NCI-H1417 (cell line): Measurements from ENCODE around the gene BPGM.

ENCODE experiments used
- DNase-seq, 3 experiments: peaks; one replicate each; lab custom pipeline; 2025; lab: John Stamatoyannopoulos, UW

BPGM gene

DNA sequence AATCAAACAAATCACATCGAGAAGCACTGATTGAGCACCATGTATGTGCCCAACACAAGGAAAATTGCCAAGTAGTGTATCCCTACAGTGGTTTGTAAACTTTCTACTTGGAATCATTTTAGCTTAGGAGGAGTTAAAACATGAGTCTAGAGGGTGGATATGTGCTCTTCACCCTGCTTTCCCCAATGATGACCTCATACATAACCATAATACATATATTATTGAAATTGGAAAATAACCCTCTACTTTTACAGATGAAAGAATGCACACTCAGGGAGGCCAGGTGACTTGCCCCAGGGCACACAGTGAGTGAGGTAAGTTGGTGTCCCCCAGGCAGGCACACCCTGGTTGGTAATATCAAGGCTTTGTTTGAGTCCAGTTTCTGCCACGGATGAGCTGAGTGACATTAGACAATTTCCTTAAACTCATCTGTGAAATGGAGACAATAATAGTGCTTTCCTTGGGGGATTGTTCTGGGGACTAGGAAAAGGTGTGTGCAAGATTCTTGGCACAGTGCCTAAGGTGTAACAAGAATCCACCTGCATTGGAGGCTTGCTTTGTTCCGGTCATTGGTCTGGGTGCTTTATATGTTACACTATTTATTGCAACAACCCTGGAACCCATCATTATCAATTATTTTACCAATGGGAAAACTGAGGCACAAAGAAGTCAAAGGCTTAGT, 50.7 kb downstream of the BPGM start:
- peak in 1 of 3 experiments; percentile 17 for DNase-seq

DNA sequence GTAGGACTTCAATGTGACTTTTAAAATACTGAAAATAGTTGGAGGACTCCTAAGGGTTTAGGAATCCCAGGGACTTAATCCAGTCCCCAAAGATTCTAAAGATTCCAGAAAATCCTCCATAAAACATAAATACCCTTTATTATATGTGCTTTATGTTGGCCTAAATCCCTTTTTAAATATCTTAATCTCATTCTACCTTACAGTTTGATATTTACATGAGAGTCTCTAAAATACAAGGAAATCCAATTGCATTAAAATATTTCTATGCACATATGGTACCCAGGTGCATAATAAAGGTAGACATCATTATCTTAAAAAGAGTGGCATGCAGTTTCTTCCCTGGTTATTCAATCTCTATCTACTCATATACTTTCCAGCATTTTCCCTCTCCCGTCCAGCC, 51.8 kb downstream of the BPGM start:
- DNase-seq, result no peak

DNA sequence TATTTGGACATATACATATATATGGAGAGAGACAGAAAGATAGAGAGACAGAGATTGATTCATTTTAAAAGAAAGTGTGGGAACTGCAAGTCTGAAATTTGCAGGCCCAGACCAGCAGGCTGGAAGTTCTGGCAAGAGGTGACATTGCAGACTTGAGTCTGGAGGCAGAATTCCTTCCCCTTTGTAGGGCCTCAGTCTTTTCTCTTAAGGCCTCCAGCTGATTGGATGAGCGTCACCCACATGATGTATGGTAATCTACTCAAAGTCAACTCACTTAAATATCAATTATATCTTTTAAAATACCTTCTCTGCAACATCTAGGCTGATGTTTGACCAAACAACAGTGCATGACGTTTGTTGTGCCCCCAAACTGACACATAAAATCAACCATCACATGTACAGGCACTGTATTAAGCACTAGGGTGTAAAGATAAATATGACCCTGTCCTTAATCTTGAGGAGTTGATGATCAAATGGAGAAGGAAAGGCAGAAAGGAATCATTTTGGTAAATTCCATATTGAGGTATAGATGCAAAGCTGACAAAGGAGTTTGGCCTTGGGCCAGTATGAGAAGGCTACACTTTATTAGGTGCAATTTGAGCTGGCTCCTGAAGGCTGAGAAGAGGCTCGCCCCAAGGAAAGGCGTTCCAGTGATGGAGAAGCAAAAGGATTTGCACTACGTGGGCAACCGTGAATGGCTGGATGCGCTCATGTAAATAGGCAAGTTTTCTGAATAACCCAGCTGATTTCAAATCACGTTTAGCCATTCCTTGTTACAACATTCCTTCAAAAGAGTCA, 52.6 kb downstream of the BPGM start:
- DNase-seq, result peak in 1 of 3 experiments; percentile 28

DNA sequence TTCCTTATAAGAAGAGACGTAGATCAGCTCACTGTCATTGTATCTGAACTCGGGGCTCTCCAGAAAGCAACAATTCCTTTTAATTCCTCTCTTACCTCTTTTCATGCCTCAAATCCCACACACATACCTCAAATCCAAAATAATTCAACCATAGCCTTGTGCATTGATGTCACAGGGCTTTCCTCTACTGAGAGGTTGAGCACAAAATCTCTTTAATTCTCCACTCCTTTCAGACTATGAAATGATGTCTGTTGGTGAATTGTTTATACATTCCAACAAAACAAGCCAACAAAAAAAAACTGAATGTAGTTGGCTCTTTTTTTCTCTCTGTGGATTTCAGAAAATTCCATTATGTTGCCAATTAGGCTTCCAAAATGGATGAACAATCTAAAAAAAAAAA, 53.2 kb downstream of the BPGM start:
- no peak for DNase-seq

DNA sequence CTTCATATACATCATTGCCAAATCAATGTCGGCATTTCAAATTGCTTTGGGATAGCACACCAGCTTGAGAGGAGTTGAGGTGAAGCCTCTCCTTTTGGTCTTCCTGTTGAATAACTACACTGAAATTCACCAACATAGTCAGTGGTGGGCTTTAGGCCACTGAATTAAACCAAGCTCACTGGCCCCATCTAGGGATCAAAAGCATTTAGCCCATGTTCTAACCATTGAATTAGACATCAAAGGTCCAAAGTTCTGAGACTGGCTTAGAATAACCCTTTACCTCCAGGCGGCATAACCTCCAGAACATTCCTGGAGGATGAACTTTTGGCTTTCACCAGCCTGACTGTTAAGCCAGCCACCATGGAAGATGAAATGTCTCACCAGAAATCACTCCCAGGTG, 54.6 kb downstream of the BPGM start:
- peak in 2 of 3 experiments; percentile 4 to 43 for DNase-seq

DNA sequence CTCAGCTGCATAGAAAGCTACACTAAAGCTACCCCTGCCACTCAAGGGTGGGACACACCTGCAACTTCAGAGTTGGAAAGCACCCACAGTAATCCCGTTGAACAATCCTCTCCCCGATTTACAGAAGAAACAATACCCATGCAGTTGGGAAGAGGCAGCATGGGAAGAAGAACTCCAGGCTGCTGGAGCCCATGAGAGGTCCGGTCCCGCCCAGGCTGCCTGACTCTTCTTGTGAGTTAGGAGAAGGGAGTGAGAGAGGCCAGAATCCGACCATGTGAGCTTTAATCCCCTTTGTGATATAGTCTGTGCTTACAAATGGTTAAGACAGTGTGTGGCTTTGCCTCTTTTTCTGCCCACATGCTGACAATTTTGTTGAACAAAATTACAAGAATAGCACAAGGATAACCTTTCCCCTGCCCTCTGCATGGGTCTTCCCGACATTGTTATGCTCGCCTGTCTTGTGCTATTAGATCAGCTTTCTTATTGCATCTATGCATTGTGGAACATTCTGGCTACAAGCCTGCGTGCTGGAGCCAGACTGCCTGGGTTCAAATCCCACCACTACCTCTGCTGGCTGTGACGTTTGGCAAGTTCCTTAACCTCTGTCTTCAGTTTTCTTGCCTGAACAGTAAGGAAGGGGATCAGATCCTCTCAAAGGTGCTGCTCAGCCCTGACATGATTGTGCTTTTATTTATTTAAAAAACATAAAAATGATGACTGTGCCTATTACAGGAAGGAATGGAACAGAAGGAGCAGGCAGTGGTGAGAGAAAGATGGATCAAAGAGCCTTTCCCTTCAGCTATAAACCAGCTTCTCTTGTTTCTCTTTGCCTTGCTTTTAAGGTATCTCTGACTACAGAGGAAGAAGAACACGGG, 56.0 kb downstream of the BPGM start:
- no peak for DNase-seq

DNA sequence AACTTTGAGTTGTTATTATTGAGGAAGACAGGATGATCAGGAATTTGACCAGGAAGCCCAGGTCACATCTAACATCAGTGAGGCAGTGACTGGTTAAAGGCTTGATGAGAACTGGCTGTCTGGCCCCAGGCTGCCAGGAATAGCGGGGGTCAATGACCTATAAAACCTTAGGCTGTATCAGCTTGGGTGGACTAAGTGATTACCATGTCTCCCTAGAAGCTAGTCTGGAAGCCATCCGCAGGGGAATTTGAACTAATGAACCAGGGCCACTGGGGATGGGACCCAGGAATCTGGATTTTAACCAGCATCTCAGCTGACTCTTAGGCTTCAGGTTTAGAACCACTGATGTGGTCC, 56.6 kb downstream of the BPGM start:
- no peak for DNase-seq

DNA sequence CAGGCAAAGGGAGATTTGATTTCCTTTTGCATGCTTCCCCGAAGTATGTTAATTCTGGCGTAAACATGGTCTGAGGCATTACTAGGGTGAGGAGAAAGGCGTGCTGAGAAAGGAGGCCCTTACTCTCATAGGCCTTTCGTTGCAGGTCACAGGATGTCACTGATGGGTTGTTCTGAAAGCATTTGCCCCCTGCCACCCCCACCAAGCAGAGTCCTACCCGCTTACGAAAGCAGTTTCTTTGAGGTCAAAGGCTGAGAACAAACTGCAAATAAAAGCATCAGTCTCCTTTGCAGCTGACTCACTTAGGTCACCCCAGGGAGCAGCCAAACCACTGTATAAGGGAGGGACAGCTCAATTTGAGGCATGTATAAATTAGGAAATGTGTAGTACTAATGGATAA, 57.1 kb downstream of the BPGM start:
- DNase-seq, result peak in 1 of 3 experiments; percentile 47

DNA sequence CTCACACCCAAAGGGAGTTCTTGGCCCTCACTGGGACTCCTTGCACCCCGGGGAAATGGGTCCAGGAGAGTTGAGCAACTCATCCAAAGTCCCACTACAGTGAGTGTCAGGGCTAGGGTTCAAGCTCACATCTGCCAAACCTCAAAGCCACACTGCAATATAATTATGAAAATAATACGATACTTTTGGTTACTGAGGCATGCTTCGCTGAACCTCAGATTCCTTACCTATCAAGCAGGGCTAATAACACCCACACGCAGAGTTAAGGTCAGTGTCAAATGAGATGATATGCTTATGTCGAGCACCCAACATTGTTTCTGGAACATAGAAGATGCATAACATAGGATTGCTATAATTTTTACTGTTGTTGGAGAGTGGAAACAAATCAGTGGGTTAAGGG, 58.2 kb downstream of the BPGM start:
- no peak for DNase-seq

DNA sequence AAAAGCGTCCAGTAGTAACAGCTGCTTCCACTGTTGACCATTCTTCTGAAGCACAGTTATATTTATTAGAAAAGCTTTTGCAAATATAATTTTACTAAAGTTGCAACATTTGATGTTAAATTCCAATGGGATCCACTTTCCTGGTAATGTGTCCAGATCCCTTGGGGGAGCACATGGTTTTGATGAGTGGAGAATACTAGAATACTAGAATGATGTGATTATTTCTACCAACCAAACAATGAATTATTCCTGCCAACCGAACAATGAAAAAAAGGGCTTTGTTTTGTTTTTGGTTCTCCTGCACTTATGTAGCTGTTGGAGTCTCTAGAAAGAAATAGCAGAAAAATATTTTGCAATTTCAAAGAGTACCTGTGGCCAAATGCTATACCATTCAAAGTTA, 59.1 kb downstream of the BPGM start:
- no peak for DNase-seq

DNA sequence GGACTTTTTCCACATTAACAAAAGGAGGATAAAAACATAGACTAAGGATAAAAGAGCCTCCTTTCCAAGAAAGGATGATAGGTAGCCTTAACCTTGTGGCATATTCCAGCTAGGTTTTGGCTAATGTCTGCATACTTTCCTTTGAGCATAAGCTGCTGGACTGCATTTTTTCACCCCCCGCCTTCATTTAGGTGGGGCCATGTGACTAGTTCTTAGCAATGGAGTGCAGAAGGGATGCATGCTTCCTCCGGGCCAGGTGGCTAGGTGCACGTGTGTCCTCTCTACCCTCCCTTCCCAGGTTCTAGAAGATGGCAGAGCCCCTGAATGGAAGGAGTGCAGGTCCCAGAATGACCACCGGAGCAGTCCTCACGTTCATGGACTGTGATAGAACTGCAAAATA, 59.8 kb downstream of the BPGM start:
- DNase-seq, result no peak

DNA sequence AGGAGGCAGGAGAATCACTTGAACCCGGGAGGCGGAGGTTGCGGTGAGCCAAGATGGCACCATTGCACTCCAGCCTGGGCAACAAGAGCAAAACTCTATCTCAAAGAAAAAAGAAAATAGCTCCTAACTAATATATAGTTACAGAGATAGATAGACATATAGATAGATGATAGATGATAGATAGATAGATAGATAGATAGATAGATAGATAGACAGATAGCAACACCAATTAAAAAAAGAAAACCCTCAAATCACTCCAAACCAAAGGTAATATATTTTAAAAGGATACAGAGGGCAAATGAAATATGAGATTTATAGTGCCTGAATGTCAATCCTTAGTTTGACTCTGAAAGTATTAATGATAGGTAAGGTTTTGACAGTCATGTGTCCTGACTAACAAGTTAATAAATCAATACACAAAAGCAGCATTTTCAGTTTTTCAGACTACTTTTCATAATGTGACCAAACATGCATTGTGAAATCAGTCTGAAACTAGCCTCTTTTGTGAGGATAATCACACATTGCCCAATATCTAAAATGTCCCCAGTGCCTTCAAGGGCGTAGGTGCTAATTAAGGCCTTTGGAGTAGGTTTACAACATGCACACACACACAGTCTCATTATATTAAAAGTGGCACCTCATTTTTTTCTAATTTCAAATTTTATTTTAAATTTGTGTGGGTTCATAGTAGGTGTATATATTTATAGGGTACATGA, 61.2 kb downstream of the BPGM start:
- DNase-seq, result no peak

DNA sequence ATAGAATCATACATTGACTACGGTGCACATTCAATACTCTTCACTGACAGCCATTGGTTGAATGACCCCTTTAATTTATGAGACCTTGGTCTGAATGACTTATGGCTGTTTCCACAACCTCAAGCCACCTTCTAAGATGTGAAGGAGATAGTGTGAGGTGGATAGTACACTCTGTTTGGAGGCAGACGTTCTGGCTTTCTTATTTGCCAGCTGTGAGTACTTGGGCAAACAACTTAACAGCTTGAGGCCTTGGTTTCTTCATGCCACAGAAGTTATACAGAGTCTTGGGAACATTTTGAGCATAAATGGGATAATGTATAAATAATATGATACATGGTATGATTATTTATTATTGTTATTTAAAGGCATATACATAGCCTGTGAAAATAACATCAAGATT, 62.0 kb downstream of the BPGM start:
- DNase-seq, result no peak

DNA sequence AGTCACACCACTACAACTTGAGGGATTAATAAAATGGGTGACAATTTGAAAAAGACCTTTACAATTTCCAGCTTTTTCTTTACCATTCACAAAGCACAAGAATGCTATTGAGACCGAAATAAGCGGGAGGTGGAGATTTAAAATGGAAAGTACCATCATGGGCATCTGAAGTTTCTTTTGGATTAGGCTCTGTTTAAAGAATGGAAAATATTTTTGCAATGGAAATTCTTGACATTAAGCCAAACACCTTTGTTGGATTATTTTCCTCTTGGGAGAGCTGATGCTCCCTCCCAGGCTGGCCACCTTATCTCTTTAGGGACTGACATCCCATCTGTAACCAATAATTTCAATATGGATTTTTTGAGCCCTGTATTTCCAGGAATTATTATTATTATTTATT, 62.5 kb downstream of the BPGM start:
- DNase-seq, result no peak

DNA sequence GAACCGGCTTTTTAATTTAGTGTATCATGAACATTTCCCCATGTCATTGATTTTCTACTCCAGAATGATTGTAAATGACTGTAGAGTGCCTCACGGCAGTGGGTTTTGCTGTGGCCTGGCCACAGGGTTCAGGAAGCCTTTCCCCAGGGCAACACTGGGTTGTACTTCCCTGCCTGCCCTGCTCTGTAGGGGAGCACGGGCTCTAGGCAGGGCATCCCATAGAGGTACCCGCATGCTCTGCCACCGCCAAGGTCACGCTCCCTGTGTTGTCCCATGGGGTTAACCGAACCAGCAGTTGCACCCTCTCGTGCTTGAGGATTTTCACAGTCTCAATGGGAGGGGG, 63.8 kb downstream of the BPGM start:
- DNase-seq, result no peak

DNA sequence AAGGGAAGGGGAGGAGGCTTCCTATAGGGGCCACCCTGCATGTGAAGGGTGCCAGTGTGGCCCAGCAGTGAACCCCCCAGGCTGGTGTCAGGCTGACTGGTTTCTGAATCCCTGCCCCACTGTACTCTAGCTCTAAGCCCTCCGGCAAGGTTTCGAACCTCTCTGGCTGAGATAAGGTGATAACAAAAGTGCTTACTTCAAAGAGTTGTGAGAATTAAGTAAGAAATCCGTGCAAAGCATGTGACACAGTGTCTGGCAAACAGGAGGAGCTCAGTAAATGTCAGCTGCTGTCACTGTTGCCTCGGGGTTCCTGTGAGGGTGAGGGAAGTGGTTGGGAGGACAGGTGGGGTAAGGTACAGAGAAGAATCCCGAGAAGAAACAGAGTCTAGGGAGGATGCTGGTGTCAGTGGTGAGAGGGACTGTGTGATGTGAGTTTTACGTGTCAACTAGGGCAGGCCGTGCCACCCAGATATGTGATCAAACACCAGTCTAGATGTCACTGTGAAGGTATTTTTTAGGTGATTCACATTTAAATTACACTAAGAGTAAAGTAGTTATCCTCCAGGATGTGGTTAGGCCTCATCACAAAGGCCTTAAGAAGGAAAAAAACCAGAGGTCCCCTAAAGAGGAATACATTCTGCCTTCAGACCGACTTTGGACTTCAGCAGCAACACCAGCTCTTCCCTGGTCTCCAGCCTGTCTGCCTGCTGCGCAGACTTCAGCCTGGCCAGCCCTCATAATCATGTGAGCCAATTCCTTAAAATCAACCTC, 64.4 kb downstream of the BPGM start:
- DNase-seq, result no peak

DNA sequence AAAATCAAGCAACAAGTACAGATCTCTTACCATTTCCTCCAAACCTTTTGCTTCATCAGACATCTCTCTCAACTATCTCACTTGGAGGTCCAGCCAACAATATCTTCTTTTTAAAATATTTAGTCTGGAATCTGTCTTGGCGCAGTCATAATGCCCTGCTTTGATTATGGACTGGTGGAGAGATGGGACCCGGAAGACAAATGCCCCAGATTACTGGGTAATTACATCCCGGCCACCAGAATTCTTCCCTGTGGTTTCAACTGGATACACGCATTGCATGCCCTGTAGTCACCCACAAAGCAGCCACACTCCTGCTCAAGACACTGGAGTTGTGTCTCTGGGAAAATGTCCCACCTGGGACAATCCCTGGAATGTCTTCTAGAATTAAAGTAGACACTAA, 65.5 kb downstream of the BPGM start:
- no peak for DNase-seq

DNA sequence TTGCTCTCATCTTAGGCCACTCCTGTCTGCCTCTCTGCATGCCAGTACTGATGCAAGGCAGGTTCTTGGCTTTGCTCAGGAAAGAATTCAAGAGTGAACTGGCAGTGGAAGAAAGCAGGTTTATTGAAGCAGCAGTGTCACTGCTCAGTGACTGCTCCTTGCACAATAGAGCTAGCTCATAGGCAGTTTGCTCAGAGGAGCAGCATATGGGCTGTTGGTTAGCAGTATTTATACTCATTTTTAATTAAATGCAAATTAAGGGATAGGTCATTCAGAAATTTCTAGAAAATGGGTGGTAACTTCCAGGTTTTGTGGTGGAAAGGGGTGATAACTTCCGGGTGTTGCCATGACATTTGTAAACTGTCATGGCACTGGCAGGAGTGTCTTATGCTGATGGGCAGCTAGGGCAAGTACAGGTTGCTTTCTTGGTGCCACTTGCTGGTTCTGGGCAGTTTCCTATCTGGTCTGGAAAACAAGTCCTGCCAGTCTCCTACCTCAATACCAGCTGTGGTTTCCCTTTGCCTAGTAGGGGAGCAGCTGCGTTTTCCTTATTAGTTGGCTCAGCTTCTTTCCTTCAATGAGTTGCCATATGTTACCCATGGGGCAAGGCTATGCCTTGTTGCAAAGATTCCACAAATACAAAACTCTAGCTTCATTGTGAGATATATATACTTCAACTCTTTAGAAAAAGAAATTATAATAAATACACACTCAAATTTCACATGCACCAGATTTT, 68.0 kb downstream of the BPGM start:
- no peak for DNase-seq

DNA sequence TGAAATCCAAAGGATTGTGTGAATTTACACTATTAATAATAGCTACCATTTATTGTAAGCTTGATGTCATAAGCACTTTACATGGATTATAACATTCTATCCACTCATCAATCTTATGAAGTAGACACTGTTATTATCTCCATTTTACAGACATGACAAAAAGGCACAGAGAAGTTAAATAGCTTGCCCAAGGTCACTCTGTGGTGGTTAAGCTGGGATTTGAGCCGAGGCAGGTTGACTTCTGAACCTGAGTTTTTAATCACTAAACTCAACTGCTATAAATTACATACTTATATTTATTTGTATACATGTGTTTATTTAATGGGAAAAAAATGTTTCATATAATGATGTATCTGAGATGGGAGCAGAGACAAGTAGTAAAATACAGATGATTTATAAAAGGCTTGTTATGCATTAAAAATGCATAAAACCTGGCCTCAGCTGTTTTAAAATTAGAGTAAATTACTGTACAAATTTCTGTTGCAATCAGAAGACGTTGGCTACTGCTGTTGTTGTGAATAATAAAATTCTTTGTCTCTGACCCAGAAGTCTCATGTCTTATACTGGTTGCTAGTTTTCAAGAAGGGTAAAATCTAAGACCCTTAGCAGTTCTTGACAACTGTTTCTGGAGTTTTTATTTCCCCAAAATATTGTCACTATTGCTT, 71.7 kb downstream of the BPGM start:
- DNase-seq, result peak in 1 of 3 experiments; percentile 44
